Stimulated activated CD8-positive, alpha-beta memory T cell treated with anti-CD3 and anti-CD28 coated beads, Interleukin-4, amount 100 ng/mL, for 4 hours (primary cell): ENCODE results near the gene ZNF410.
"Not testable (repeated sequence)": the region's sequence is repeated elsewhere in the genome, so short reads cannot be mapped to it uniquely, and the experiment has no call there.

Experiments used
- DNase-seq, 2 donors: peaks; one replicate each; pipeline ENCODE4 v3.0.0-alpha.2; 2020; ENCODE audit warnings: low read depth in 2 of 2, low spot score in 1 of 2

ZNF410 gene

DNA sequence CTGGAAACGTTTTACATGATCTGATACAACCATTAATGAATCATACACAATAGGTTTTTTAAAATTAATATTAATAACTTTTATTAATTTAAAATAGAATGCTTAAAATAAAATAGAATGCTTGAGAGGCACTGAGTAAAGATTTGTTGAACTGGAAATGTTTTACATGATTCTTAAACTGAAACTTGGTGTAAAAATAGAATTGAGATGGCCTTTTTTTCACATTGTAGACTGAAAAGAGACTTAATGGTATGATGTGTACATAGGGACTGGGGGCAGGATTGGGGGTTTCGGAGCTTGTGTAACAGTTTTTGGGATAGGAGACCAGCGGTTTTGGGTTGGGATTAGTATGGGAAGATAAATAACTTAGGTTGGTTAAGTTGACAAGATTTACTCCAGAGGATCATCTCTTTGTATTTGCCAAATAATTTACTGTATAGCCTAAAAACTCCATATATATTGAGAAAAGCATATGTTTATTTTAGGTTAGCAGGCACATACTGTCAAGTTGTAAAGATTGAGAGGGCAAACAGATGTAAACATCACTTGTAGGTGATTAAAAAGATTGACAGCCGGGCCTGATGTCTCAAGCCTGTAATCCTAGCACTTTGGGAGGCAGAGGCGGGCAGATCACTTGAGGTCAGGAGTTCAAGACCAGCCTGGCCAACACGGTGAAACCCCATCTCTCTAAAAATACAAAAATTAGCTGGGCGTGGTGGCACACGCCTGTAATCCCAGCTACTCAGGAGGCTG lies 2.0 kb upstream of the ZNF410 start:
- no peak for DNase-seq

DNA sequence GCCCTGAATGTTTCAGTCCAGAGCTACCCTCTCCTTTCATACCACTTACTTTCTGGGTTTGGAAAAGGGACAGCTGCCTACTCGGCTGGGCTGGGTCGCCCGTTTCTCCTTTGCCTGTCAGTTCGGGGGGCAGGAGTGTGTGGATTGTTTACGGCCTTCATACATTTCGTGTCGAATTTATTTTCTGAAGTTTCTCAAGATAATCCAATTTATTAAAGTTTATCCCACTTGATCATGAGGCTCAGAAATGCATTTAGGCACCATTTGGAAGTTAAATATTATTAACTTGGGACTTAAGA lies 608 bp downstream of the ZNF410 start:
- DNase-seq, result no peak

DNA sequence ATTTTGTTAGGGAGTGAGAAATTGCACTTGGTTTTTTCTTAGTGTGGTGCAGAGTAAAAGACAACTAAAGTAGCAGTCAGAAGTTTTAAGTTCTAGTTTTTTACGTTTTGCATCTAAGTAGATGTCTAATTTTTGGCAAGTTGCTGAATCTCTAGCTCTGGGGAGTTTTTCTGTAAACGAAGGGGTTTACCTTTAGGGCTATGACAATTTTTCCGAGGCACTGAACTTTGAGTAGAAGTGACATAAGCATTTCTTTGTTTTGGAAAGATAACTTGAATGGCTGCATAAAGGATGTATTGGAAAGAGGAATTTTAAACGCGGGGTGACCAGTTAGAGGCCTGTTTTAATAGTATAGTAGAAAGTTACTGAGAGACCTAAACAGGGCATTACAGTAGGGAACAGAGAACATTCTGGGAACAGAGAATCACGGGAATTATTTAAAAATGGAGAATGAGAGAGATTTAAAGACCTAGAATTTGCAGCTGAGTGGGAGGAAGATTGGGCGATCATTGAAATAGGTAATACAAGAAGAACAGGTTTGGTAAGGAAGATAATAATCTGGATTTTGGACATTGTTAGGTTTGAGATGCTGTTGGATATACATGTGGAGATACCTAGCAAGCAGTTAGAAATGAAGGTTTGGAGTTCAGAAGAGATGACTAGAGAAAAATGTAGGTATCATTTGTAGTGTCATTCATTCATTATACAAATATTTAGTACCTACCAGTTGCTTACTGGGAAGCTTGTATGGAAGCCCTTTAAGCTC lies 1.2 kb downstream of the ZNF410 start:
- DNase-seq, result no peak

GRCh38 chr14:73888460-73888725 lies 1.7 kb downstream of the ZNF410 start:
- no peak for DNase-seq

- DNase-seq, result no peak
Measured at GRCh38 chr14:73888971-73889370, 2.3 kb downstream of the ZNF410 start.

- DNase-seq, result no peak
Measured at GRCh38 chr14:73889376-73889775, 2.7 kb downstream of the ZNF410 start.

GRCh38 chr14:73894180-73894687 lies 7.6 kb downstream of the ZNF410 start:
- DNase-seq, result not testable (repeated sequence)

GRCh38 chr14:73895939-73896338 lies 9.3 kb downstream of the ZNF410 start:
- DNase-seq, result no peak

DNA sequence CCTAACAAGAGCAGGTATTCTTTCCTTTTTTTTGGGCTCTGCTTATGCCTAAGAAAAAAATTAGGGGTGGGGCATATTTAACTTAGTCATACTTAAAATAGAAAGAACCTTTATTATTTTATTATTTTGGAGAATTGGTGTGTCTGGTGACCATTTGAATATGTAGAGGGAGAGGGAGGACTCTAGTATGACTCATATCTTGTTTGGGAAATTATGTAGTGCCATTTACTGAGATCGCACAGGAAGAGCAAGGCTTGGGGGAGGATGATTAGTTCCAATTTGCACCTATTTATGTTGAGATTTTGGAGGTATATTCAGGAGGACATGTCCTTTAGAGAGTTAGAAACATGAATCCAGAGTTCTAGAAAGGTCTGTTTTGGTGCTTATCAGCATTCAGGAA lies 9.9 kb downstream of the ZNF410 start:
- no peak for DNase-seq

GRCh38 chr14:73903028-73903427 lies 16.4 kb downstream of the ZNF410 start:
- DNase-seq, result no peak

- no peak for DNase-seq
Measured at GRCh38 chr14:73909681-73910080, 23.0 kb downstream of the ZNF410 start.

GRCh38 chr14:73913256-73913655 lies 26.6 kb downstream of the ZNF410 start:
- no peak for DNase-seq

DNA sequence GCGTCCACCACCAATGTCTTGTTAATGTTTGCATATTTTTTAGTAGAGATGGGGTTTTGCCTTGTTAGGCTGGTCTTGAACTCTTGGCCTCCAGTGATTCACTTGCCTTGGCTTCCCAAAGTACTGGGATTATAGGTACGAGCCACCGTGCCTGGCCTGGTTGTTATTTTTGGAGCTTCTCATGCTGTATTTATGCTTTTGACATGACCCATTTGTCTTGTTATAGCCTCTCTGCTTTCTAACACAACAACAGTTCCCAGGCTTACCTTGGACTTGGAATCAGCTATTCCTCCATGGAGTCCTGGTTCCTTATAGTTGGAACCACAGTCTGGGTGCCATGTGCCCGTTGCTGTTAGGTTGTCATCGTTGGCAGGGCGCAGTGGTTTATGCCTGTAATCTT lies 29.7 kb downstream of the ZNF410 start:
- no peak for DNase-seq

DNA sequence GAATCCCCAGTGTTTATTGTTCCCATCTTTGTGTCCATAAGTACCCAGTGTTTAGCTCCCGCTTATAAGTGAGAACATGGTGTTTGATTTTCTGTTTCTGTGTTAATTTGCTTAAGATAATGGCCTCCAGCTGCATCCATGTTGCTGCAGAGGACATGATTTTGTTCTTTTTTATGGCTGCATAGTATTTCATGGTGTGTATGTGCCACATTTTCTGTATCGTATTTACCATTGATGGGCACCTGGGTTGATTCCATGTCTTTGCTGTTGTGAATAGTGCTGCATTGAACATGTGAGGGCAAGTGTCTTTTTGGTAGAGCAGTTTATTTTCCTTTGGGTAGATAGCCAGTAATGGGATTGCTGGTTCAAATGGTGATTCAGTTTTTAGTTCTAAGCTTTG lies 32.8 kb downstream of the ZNF410 start:
- DNase-seq, result not testable (repeated sequence)

- DNase-seq, result no peak
Measured at GRCh38 chr14:73924337-73924736, 37.7 kb downstream of the ZNF410 start.

DNA sequence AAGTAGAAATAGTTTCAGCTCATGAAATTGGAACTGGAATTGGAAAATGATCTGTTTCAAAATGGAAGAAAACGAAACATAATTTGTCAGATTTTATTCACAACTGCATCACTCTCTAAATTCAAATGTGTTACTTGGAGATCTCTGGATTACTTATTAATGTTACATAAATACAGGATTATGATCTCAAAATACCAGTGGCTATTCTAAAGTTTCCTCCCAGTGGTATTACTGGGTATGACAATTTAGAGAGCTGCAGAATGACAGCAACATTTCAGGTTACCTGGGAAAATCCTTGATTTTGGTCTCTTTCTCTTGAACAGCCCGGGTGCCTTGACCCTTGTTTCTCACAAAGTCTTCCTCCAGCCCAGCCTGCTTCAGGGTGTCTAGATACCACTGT lies 49.0 kb downstream of the ZNF410 start:
- no peak for DNase-seq

- DNase-seq, result no peak
Measured at GRCh38 chr14:73936548-73936947, 49.9 kb downstream of the ZNF410 start.

GRCh38 chr14:73937012-73937411 lies 50.4 kb downstream of the ZNF410 start:
- no peak for DNase-seq

- no peak for DNase-seq
Measured at GRCh38 chr14:73942180-73942579, 55.5 kb downstream of the ZNF410 start.

GRCh38 chr14:73943083-73943482 lies 56.4 kb downstream of the ZNF410 start:
- no peak for DNase-seq

- no peak for DNase-seq
Measured at GRCh38 chr14:73944432-73945158, 57.9 kb downstream of the ZNF410 start.

- DNase-seq, result no peak
Measured at GRCh38 chr14:73945159-73945670, 58.6 kb downstream of the ZNF410 start.
